Thyroid gland (tissue), 4 donors: ENCODE data around the gene KHDC1.

Source experiments
- POLR2A ChIP-seq, 2 donors: fragments of 450-650 bp; IDR thresholded peaks; one replicate each; pipeline ENCODE4 v1.6.1; 2017; ENCODE audit warnings: antibody characterized with exemption in 2 of 2, mild to moderate bottlenecking in 2 of 2, moderate library complexity in 1 of 2
- TF ChIP-seq, protein P1 (sequence below), 6 experiments: fragments of 200-600 bp in 3 of 6; fragments of 450-650 bp in 3 of 6; sonication (generic) in 3 of 6; IDR thresholded peaks; one replicate each; pipeline ENCODE4 v1.5.1; 2016 to 2019; ENCODE audit warnings: antibody characterized with exemption in 6 of 6, mild to moderate bottlenecking in 2 of 6, inconsistent platforms in 1 of 6, moderate library complexity in 1 of 6

DNA sequence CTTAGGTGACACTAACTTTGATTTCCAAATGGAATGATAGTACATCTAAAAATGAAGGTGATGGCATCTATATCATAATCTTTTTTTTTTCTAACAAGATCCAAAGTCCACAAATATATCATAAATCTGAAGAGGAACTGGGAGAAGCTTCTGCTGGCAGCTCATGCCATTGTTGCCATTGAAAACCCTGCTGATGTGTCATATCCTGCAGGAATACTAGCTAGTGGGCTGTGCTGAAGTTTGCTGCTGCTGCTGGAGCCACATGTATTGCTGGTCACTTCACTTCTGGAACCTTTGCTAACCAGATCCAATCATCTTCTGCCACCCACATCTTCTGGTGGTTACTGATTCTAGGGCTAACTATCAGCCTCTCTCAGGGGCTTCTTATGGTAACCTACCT lies 27.4 kb upstream of the KHDC1 start:
- TF ChIP-seq, protein P1, sequence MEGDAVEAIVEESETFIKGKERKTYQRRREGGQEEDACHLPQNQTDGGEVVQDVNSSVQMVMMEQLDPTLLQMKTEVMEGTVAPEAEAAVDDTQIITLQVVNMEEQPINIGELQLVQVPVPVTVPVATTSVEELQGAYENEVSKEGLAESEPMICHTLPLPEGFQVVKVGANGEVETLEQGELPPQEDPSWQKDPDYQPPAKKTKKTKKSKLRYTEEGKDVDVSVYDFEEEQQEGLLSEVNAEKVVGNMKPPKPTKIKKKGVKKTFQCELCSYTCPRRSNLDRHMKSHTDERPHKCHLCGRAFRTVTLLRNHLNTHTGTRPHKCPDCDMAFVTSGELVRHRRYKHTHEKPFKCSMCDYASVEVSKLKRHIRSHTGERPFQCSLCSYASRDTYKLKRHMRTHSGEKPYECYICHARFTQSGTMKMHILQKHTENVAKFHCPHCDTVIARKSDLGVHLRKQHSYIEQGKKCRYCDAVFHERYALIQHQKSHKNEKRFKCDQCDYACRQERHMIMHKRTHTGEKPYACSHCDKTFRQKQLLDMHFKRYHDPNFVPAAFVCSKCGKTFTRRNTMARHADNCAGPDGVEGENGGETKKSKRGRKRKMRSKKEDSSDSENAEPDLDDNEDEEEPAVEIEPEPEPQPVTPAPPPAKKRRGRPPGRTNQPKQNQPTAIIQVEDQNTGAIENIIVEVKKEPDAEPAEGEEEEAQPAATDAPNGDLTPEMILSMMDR (IDR thresholded peaks at IDR 0.05) = no peak
- TF ChIP-seq POLR2A (IDR thresholded peaks at IDR 0.05) = no peak
